Hepatocyte (in vitro differentiated cells): Measurements from ENCODE around the gene HERC2. TPM values are rescaled to one million over a fixed set of nuclear protein-coding genes. Genes with fewer than 3 reads are reported as not detected.
"Not testable (repeated sequence)": the region's sequence is repeated elsewhere in the genome, so short reads cannot be mapped to it uniquely, and the experiment has no call there.

Experiments
- DNase-seq: peaks from one replicate; pipeline ENCODE4 v3.0.0-alpha.2; 2016; ENCODE audit warnings: low spot score
- H2AFZ ChIP-seq: fragments of 200-600 bp; sonication (generic); 2 replicates; pipeline ENCODE4 v1.6.0; 2016; ENCODE audit warnings: antibody characterized with exemption, mild to moderate bottlenecking
- H3K27ac ChIP-seq: fragments of 200-600 bp; sonication (generic); 2 replicates; pipeline ENCODE4 v1.5.1; 2016; ENCODE audit warnings: mild to moderate bottlenecking
- H3K27me3 ChIP-seq: fragments of 200-600 bp; sonication (generic); 2 replicates; pipeline ENCODE4 v1.6.1; 2016
- H3K36me3 ChIP-seq: fragments of 200-600 bp; sonication (generic); replicated peaks from 2 replicates; pipeline ENCODE4 v1.5.1; 2016; ENCODE audit warnings: low read depth; ENCODE audit not compliant: insufficient read depth
- H3K4me1 ChIP-seq: fragments of 200-600 bp; sonication (generic); 2 replicates; pipeline ENCODE4 v1.5.1; 2016; ENCODE audit warnings: mild to moderate bottlenecking, moderate library complexity; ENCODE audit not compliant: insufficient read depth
- H3K4me2 ChIP-seq: fragments of 200-600 bp; sonication (generic); 2 replicates; pipeline ENCODE4 v1.6.0; 2016
- H3K4me3 ChIP-seq: fragments of 200-600 bp; sonication (generic); 2 replicates; pipeline ENCODE4 v1.5.1; 2016; ENCODE audit warnings: mild to moderate bottlenecking
- H3K79me2 ChIP-seq: fragments of 200-600 bp; sonication (generic); 2 replicates; pipeline ENCODE4 v1.6.0; 2017; ENCODE audit warnings: mild to moderate bottlenecking
- H3K9me2 ChIP-seq: fragments of 200-600 bp; sonication (generic); replicated peaks from 2 replicates; pipeline ENCODE4 v1.6.0; 2017; ENCODE audit warnings: mild to moderate bottlenecking; ENCODE audit not compliant: insufficient read depth
- H3K9me3 ChIP-seq: fragments of 200-600 bp; sonication (generic); 2 replicates; pipeline ENCODE4 v1.5.1; 2016; ENCODE audit warnings: low read depth, mild to moderate bottlenecking
- H4K20me1 ChIP-seq: fragments of 200-600 bp; sonication (generic); 2 replicates; pipeline ENCODE4 v1.6.0; 2016; ENCODE audit warnings: mild to moderate bottlenecking; ENCODE audit not compliant: insufficient read depth, poor library complexity, severe bottlenecking
- EZH2 ChIP-seq: fragments of 200-600 bp; sonication (generic); IDR thresholded peaks from 2 replicates; pipeline ENCODE4 v1.6.1; 2016; ENCODE audit warnings: antibody characterized with exemption, mild to moderate bottlenecking, borderline replicate concordance
- EZH2phosphoT487 ChIP-seq: fragments of 200-600 bp; sonication (generic); IDR thresholded peaks from one replicate; pipeline ENCODE4 v1.6.1; 2018; ENCODE audit warnings: antibody characterized with exemption, mild to moderate bottlenecking, low read depth, moderate library complexity; ENCODE audit not compliant: unreplicated experiment, severe bottlenecking
- WGBS: methylation state at CpG from one replicate; pipeline ENCODE4 v1.1.6; 2016; ENCODE audit warnings: low lambda C conversion rate; ENCODE audit errors: missing lambda C conversion rate; 5-methylcytosine and 5-hydroxymethylcytosine counted together
- polyA plus RNA-seq: library from polyadenylated mRNA; unstranded; fragments of >200 nt; fragmentation: Nextera tagmentation; extraction: Ambion mirVana; gene quantifications from 2 replicates; pipeline ENCODE4 v1.2.1, GENCODE V29; 2016
- total RNA-seq: library from RNA; depleted of rRNA; stranded (reverse); fragments of >200 nt; gene quantifications from 2 replicates; pipeline ENCODE4 v1.2.3, GENCODE V29; 2014
- TF ChIP-seq, protein P1 (sequence below): fragments of 200-600 bp; sonication (generic); IDR thresholded peaks from 2 replicates; pipeline ENCODE4 v1.5.1; 2016; ENCODE audit warnings: antibody characterized with exemption, mild to moderate bottlenecking; ENCODE audit not compliant: poor library complexity

HERC2 gene
- total and polyA plus RNA-seq, 2 experiments from 2014 or later, result 30.2 to 57.4 TPM

GRCh38 chr15:28289694-28290463 is 32.1 kb downstream of the HERC2 start:
- no peaks in the 10 kb centered on the region for H4K20me1 ChIP-seq
- no peak overlapping the region for H3K4me3 ChIP-seq
- no peaks in the 10 kb centered on the region for H3K9me2 ChIP-seq
- H3K4me2 ChIP-seq, result no peak overlapping the region
- 96% methylated on average over 10 of the region's 10 CpGs for WGBS
- no peak for DNase-seq
- TF ChIP-seq EZH2phosphoT487, result no peak
- TF ChIP-seq, protein P1, sequence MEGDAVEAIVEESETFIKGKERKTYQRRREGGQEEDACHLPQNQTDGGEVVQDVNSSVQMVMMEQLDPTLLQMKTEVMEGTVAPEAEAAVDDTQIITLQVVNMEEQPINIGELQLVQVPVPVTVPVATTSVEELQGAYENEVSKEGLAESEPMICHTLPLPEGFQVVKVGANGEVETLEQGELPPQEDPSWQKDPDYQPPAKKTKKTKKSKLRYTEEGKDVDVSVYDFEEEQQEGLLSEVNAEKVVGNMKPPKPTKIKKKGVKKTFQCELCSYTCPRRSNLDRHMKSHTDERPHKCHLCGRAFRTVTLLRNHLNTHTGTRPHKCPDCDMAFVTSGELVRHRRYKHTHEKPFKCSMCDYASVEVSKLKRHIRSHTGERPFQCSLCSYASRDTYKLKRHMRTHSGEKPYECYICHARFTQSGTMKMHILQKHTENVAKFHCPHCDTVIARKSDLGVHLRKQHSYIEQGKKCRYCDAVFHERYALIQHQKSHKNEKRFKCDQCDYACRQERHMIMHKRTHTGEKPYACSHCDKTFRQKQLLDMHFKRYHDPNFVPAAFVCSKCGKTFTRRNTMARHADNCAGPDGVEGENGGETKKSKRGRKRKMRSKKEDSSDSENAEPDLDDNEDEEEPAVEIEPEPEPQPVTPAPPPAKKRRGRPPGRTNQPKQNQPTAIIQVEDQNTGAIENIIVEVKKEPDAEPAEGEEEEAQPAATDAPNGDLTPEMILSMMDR, result no peak
- TF ChIP-seq EZH2, result no peak
- no peaks in the 10 kb centered on the region for H3K27me3 ChIP-seq
- no peak overlapping the region for H3K27ac ChIP-seq
- no peak overlapping the region for H2AFZ ChIP-seq
- peaks cover 2% of the 10 kb centered on the region for H3K4me1 ChIP-seq
- H3K9me3 ChIP-seq, result no peaks in the 10 kb centered on the region
- no peaks in the 10 kb centered on the region for H3K36me3 ChIP-seq
- peaks cover 20% of the 10 kb centered on the region for H3K79me2 ChIP-seq

GRCh38 chr15:28288830-28289693 is 32.9 kb downstream of the HERC2 start:
- H3K4me2 ChIP-seq, H3K27ac ChIP-seq, H4K20me1 ChIP-seq, H3K36me3 ChIP-seq, H3K9me2 ChIP-seq, H3K4me3 ChIP-seq, H2AFZ ChIP-seq, H3K4me1 ChIP-seq, H3K27me3 ChIP-seq, H3K9me3 ChIP-seq, DNase-seq: not testable (repeated sequence)
- 84% methylated on average over 6 of the region's 7 CpGs for WGBS
- peaks cover 25% of the 10 kb centered on the region for H3K79me2 ChIP-seq

GRCh38 chr15:28286659-28287058 is 35.3 kb downstream of the HERC2 start:
- H2AFZ ChIP-seq, H3K9me3 ChIP-seq, H3K4me1 ChIP-seq, H3K27ac ChIP-seq, H3K27me3 ChIP-seq, H3K36me3 ChIP-seq, H4K20me1 ChIP-seq, DNase-seq, H3K4me3 ChIP-seq, H3K9me2 ChIP-seq, H3K4me2 ChIP-seq: not testable (repeated sequence)
- WGBS, result 75% methylated on average over 8 of the region's 8 CpGs
- peaks cover 36% of the 10 kb centered on the region for H3K79me2 ChIP-seq

DNA sequence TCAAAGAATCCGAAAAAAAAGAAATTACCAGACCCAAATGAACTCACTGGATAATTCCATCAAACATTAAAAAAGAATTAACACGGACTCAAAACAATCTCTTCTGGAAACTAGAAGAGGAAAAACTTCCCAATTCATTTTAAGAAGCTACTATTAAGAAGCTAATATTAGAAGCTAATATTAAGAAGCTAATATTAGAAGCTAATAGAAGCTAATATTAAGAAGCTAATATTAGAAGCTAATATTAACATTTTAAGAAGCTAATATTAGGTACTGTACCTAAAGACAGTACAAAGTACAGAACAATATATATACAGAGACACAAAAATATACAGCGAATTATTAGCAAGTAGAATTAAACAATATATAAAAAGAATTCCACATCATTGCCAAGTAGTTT is 35.9 kb downstream of the HERC2 start:
- peaks cover 3% of the 10 kb centered on the region for H3K9me3 ChIP-seq
- H4K20me1 ChIP-seq, result no peaks in the 10 kb centered on the region
- no peaks in the 10 kb centered on the region for H3K9me2 ChIP-seq
- H3K4me3 ChIP-seq, result no peak overlapping the region
- H3K27me3 ChIP-seq, result no peaks in the 10 kb centered on the region
- DNase-seq, result no peak
- 100% methylated on average over 3 of the region's 3 CpGs for WGBS
- H3K4me1 ChIP-seq, result no peaks in the 10 kb centered on the region
- H3K4me2 ChIP-seq, result no peak overlapping the region
- H3K36me3 ChIP-seq, result no peaks in the 10 kb centered on the region
- peaks cover 38% of the 10 kb centered on the region for H3K79me2 ChIP-seq
- no peak overlapping the region for H3K27ac ChIP-seq
- no peak overlapping the region for H2AFZ ChIP-seq
- TF ChIP-seq, protein P1, result no peak
- no peak for TF ChIP-seq EZH2phosphoT487
